CD4-positive, CD25-positive, alpha-beta regulatory T cell (primary cell): ENCODE measurements around the gene SELENOM. TPM values are rescaled to one million over a fixed set of nuclear protein-coding genes. Genes with fewer than 3 reads are reported as not detected.
A peak's percentile ranks its signal among the peaks of the same experiment; 100 is the strongest.

Source experiments
- ATAC-seq, 2 donors: fragments of 150-1000 bp; cut with Tn5 transposase; one replicate each; pipeline ENCODE4 v1.10.0; 2021; ENCODE audit warnings: low read depth in 2 of 2, moderate number of reproducible peaks in 2 of 2, moderate library complexity in 1 of 2
- DNase-seq, 3 donors: peaks; one replicate each; pipeline versions ENCODE4 v3.0.0 to v3.0.0-alpha.2; 2012 to 2022; ENCODE audit warnings: mixed read lengths in 1 of 3
- H3K27ac ChIP-seq: one replicate; pipeline ENCODE4 v1.7.0; 2013; ENCODE audit warnings: mild to moderate bottlenecking, low read length; ENCODE audit not compliant: insufficient read depth, poor library complexity, severe bottlenecking
- H3K27me3 ChIP-seq: one replicate; pipeline ENCODE4 v1.7.0; 2013; ENCODE audit warnings: low read length; ENCODE audit not compliant: control insufficient read depth, insufficient read depth
- H3K36me3 ChIP-seq: one replicate; pipeline ENCODE4 v1.7.0; 2013; ENCODE audit warnings: mild to moderate bottlenecking, low read length, moderate library complexity; ENCODE audit not compliant: control insufficient read depth, insufficient read depth
- H3K4me1 ChIP-seq: 2 replicates; pipeline ENCODE4 v1.7.0; 2013; ENCODE audit warnings: mild to moderate bottlenecking, low read length; ENCODE audit not compliant: insufficient read depth, control insufficient read depth, poor library complexity, severe bottlenecking
- H3K4me3 ChIP-seq: one replicate; pipeline ENCODE4 v1.7.0; 2013; ENCODE audit warnings: low read depth, mild to moderate bottlenecking, low read length, moderate library complexity
- H3K9me3 ChIP-seq, 2 experiments: 1 replicate in 1 of 2; 2 replicates in 1 of 2; pipeline ENCODE4 v1.7.0; 2013; ENCODE audit warnings: low read length in 2 of 2, mild to moderate bottlenecking in 1 of 2, moderate library complexity in 1 of 2; ENCODE audit not compliant: control insufficient read depth in 2 of 2
- H3K27ac Mint-ChIP-seq, 3 donors: one replicate each; pipeline ENCODE4 v1.8.0; 2020 to 2022; ENCODE audit warnings: mild to moderate bottlenecking in 3 of 3, mixed read lengths in 3 of 3, moderate library complexity in 2 of 3
- H3K27me3 Mint-ChIP-seq: one replicate; pipeline ENCODE4 v1.8.0; 2022; ENCODE audit warnings: mild to moderate bottlenecking, mixed read lengths
- H3K36me3 Mint-ChIP-seq: one replicate; pipeline ENCODE4 v1.8.0; 2020; ENCODE audit warnings: mixed read lengths
- H3K4me1 Mint-ChIP-seq, 4 donors: one replicate each; pipeline ENCODE4 v1.8.0; 2020 to 2022; ENCODE audit warnings: mixed read lengths in 4 of 4, mild to moderate bottlenecking in 1 of 4
- H3K4me3 Mint-ChIP-seq, 4 donors: one replicate each; pipeline ENCODE4 v1.8.0; 2020 to 2022; ENCODE audit warnings: mild to moderate bottlenecking in 4 of 4, mixed read lengths in 4 of 4, moderate library complexity in 3 of 4
- H3K9me3 Mint-ChIP-seq, 7 donors: one replicate each; pipeline ENCODE4 v1.8.0; 2020 to 2022; ENCODE audit warnings: mixed read lengths in 7 of 7, mild to moderate bottlenecking in 3 of 7, moderate library complexity in 2 of 7
- polyA plus RNA-seq, 4 donors: library from polyadenylated mRNA; unstranded; fragments of 300-500 nt; fragmentation: Illumina TruSeq; gene quantifications; one replicate each; pipeline ENCODE4 v1.2.3, GENCODE V29; 2021
- total RNA-seq: library from RNA; stranded (reverse); gene quantifications from one replicate; pipeline ENCODE4 v1.2.3, GENCODE V29; 2022

SELENOM gene
- total and polyA plus RNA-seq, 5 donors from 2014 or later = 30.6 to 142 (median 126) TPM

GRCh38 chr22:31148488-31148887 lies 41.1 kb upstream of the SELENOM start:
- Mint-ChIP-seq H3K27ac (no peak overlapping the region), H3K9me3 (peaks cover 0 to 6% (median 2%) of the 10 kb centered on the region in 7 donors), H3K27me3 (peaks cover 22% of the 10 kb centered on the region), H3K4me1 (no peaks in the 10 kb centered on the region), H3K36me3 (no peaks in the 10 kb centered on the region), H3K4me3 (no peak overlapping the region)
- Histone ChIP-seq H3K27ac (no peak overlapping the region), H3K4me1 (no peaks in the 10 kb centered on the region), H3K9me3 (peaks cover 0 to 5% of the 10 kb centered on the region in 2 experiments), H3K4me3 (no peak overlapping the region), H3K36me3 (no peaks in the 10 kb centered on the region), H3K27me3 (peaks cover 5% of the 10 kb centered on the region)
- DNase-seq (no peak), ATAC-seq (no peak)

GRCh38 chr22:31144223-31144622 lies 36.9 kb upstream of the SELENOM start:
- Mint-ChIP-seq H3K9me3 (peaks cover 0 to 6% (median 2%) of the 10 kb centered on the region in 7 donors), H3K27me3 (peaks cover 3% of the 10 kb centered on the region), H3K4me3 (no peak overlapping the region), H3K4me1 (no peaks in the 10 kb centered on the region), H3K36me3 (no peaks in the 10 kb centered on the region), H3K27ac (no peak overlapping the region)
- Histone ChIP-seq H3K9me3 (peaks cover 0 to 5% of the 10 kb centered on the region in 2 experiments), H3K36me3 (no peaks in the 10 kb centered on the region), H3K4me3 (no peak overlapping the region), H3K4me1 (no peaks in the 10 kb centered on the region), H3K27ac (no peak overlapping the region), H3K27me3 (peaks cover 5% of the 10 kb centered on the region)
- ATAC-seq = peak in 1 of 2 donors; percentile 57
- DNase-seq = peak in 1 of 3 donors; percentile 16

- no peak overlapping the region for H3K4me3 ChIP-seq
- peak overlapping the region in 1 of 3 donors; percentile 6 for H3K27ac Mint-ChIP-seq
These were observed 36.2 kb upstream of the SELENOM start for GRCh38 chr22:31143537-31143936.

GRCh38 chr22:31143038-31143437 lies 35.7 kb upstream of the SELENOM start:
- H3K36me3 Mint-ChIP-seq = no peaks in the 10 kb centered on the region
- peaks cover 0 to 5% of the 10 kb centered on the region in 2 experiments for H3K9me3 ChIP-seq
- no peaks in the 10 kb centered on the region for H3K36me3 ChIP-seq
- H3K27me3 ChIP-seq = peaks cover 5% of the 10 kb centered on the region
- no peak overlapping the region for H3K4me3 ChIP-seq
- no peaks in the 10 kb centered on the region for H3K27me3 Mint-ChIP-seq
- no peak for ATAC-seq
- peak overlapping the region in 1 of 3 donors; percentile 6 for H3K27ac Mint-ChIP-seq
- no peak overlapping the region for H3K4me3 Mint-ChIP-seq
- H3K9me3 Mint-ChIP-seq = peaks cover 0 to 6% (median 2%) of the 10 kb centered on the region in 7 donors
- no peak for DNase-seq
- no peaks in the 10 kb centered on the region for H3K4me1 ChIP-seq
- H3K27ac ChIP-seq = no peak overlapping the region
- H3K4me1 Mint-ChIP-seq = no peaks in the 10 kb centered on the region

More at GRCh38 chr22:31143537-31143936, 36.2 kb upstream of the SELENOM start:
- no peaks in the 10 kb centered on the region for H3K36me3 Mint-ChIP-seq
- Histone ChIP-seq H3K36me3 (no peaks in the 10 kb centered on the region), H3K4me1 (no peaks in the 10 kb centered on the region), H3K27me3 (peaks cover 5% of the 10 kb centered on the region), H3K9me3 (peaks cover 0 to 5% of the 10 kb centered on the region in 2 experiments), H3K27ac (no peak overlapping the region)
- ATAC-seq (no peak), DNase-seq (no peak)
- no peak overlapping the region for H3K4me3 Mint-ChIP-seq
- H3K27me3 Mint-ChIP-seq = no peaks in the 10 kb centered on the region
- no peaks in the 10 kb centered on the region for H3K4me1 Mint-ChIP-seq
- H3K9me3 Mint-ChIP-seq = peaks cover 0 to 6% (median 2%) of the 10 kb centered on the region in 7 donors

- DNase-seq = no peak
- Mint-ChIP-seq H3K4me3 (no peak overlapping the region), H3K36me3 (no peaks in the 10 kb centered on the region), H3K27me3 (no peaks in the 10 kb centered on the region), H3K9me3 (peaks cover 0 to 6% (median 2%) of the 10 kb centered on the region in 7 donors), H3K27ac (no peak overlapping the region), H3K4me1 (no peaks in the 10 kb centered on the region)
- no peaks in the 10 kb centered on the region for H3K4me1 ChIP-seq
- H3K27ac ChIP-seq = no peak overlapping the region
- H3K27me3 ChIP-seq = peaks cover 3% of the 10 kb centered on the region
- peaks cover 0 to 4% of the 10 kb centered on the region in 2 experiments for H3K9me3 ChIP-seq
- H3K36me3 ChIP-seq = no peaks in the 10 kb centered on the region
- no peak for ATAC-seq
- no peak overlapping the region for H3K4me3 ChIP-seq
These were observed 34.9 kb upstream of the SELENOM start for GRCh38 chr22:31142285-31142684.

- ATAC-seq (no peak), DNase-seq (no peak)
- Histone ChIP-seq H3K9me3 (no peaks in the 10 kb centered on the region), H3K4me1 (no peaks in the 10 kb centered on the region), H3K27ac (no peak overlapping the region), H3K27me3 (no peaks in the 10 kb centered on the region), H3K4me3 (no peak overlapping the region), H3K36me3 (no peaks in the 10 kb centered on the region)
- H3K27me3 Mint-ChIP-seq = no peaks in the 10 kb centered on the region
- no peak overlapping the region for H3K27ac Mint-ChIP-seq
- H3K36me3 Mint-ChIP-seq = no peaks in the 10 kb centered on the region
- no peak overlapping the region for H3K4me3 Mint-ChIP-seq
- no peaks in the 10 kb centered on the region for H3K4me1 Mint-ChIP-seq
- H3K9me3 Mint-ChIP-seq = peaks cover 0 to 6% (median 2%) of the 10 kb centered on the region in 7 donors
These were observed 34.2 kb upstream of the SELENOM start for GRCh38 chr22:31141551-31141950.

- Histone ChIP-seq H3K27ac (no peak overlapping the region), H3K27me3 (no peaks in the 10 kb centered on the region), H3K36me3 (no peaks in the 10 kb centered on the region), H3K4me3 (no peak overlapping the region), H3K4me1 (no peaks in the 10 kb centered on the region), H3K9me3 (no peaks in the 10 kb centered on the region)
- H3K4me1 Mint-ChIP-seq = no peaks in the 10 kb centered on the region
- no peak overlapping the region for H3K4me3 Mint-ChIP-seq
- no peak for DNase-seq
- H3K27me3 Mint-ChIP-seq = no peaks in the 10 kb centered on the region
- H3K27ac Mint-ChIP-seq = no peak overlapping the region
- no peak for ATAC-seq
- peaks cover 0 to 6% (median 2%) of the 10 kb centered on the region in 7 donors for H3K9me3 Mint-ChIP-seq
- H3K36me3 Mint-ChIP-seq = no peaks in the 10 kb centered on the region
These were observed 33.4 kb upstream of the SELENOM start for GRCh38 chr22:31140746-31141145.
